ENCODE data around the gene THSD4. TPM values are rescaled to one million over a fixed set of nuclear protein-coding genes. Genes with fewer than 3 reads are reported as not detected.

The THSD4 gene
- total RNA-seq, 1 experiment from 2014 or later: 36.3 TPM

DNA sequence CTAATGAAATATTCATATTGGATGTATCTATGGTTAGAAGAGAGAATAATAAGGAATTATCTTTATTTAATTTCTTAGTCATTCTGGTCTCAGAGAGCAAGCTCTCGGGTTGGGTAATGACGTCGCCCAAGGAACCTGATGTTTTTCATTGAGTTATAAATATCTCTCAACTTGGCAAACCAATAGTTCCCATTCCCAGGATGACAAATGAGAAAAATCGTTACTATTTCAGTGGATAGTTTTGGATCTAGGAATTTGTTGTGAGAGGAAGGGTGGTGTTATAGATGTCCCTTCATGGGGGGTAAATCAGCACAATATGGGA, 532.2 kb downstream of the THSD4 start:
- intact Hi-C loops (cut with micrococcal nuclease): no loop called here
- BruUV-seq (replicated peaks): no TSS peak
- peaks cover 12% of the 10 kb centered on the region for H3K4me1 Mint-ChIP-seq (ENCODE audit: insufficient read depth, unreplicated experiment)
- no peak overlapping the region for H3K4me3 Mint-ChIP-seq (ENCODE audit: unreplicated experiment)
- no peak for DNase-seq (ENCODE audit: unreplicated experiment)
- ChIA-PET CTCF (interaction anchor here (0.6 to 1.8 kb wide), 4 partner anchors 71 to 672 kb away, joined by 3 to 8 read pairs (median 3); no protein-coding TSS in a partner anchor), POLR2A (no interaction called here)
- H3K27me3 Mint-ChIP-seq (ENCODE audit: insufficient read depth, unreplicated experiment): no peaks in the 10 kb centered on the region
- H3K36me3 Mint-ChIP-seq (ENCODE audit: insufficient read depth, unreplicated experiment): no peaks in the 10 kb centered on the region
- no peaks in the 10 kb centered on the region for H3K9me3 Mint-ChIP-seq (ENCODE audit: unreplicated experiment)
- no peak overlapping the region for H3K27ac Mint-ChIP-seq (ENCODE audit: low read depth, unreplicated experiment)
- TF ChIP-seq CTCF (IDR thresholded peaks at IDR 0.05; ENCODE audit: unreplicated experiment): no peak

DNA sequence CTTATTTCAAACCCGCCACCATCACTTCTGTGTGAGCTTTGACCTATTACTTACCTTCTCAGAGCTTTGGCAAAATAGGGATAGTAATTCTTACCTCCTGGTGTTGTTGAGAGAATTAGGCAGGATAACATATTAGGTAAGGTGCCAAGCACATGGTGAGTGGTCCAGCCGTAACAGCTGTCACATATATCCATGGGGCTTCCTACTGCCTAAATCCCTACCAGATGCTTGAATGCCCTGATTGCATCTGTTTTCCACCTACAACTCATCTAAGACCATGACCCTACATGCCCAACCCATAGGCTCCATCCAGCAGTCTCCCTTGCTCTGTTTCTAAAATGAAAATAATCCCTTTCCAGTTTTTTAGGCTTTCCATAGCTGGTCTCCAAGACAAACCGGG, 532.8 kb downstream of the THSD4 start:
- H3K4me3 Mint-ChIP-seq (ENCODE audit: unreplicated experiment): no peak overlapping the region
- no peak overlapping the region for H3K27ac Mint-ChIP-seq (ENCODE audit: low read depth, unreplicated experiment)
- TF ChIP-seq CTCF (IDR thresholded peaks at IDR 0.05; ENCODE audit: unreplicated experiment): no peak
- H3K36me3 Mint-ChIP-seq (ENCODE audit: insufficient read depth, unreplicated experiment): no peaks in the 10 kb centered on the region
- H3K27me3 Mint-ChIP-seq (ENCODE audit: insufficient read depth, unreplicated experiment): no peaks in the 10 kb centered on the region
- POLR2A ChIA-PET: interaction anchor here (0.7 kb wide), 1 partner anchor 39 kb away, joined by 4 read pairs; no protein-coding TSS in a partner anchor
- no peaks in the 10 kb centered on the region for H3K9me3 Mint-ChIP-seq (ENCODE audit: unreplicated experiment)
- no peak for DNase-seq (ENCODE audit: unreplicated experiment)
- BruUV-seq (replicated peaks): no TSS peak
- H3K4me1 Mint-ChIP-seq (ENCODE audit: insufficient read depth, unreplicated experiment): peaks cover 12% of the 10 kb centered on the region
- CTCF ChIA-PET: interaction anchor here (1.2 to 1.8 kb wide), 3 partner anchors 73 to 82 kb away, joined by 3 to 8 read pairs (median 6); no protein-coding TSS in a partner anchor
- intact Hi-C loops (cut with micrococcal nuclease): no loop called here

DNA sequence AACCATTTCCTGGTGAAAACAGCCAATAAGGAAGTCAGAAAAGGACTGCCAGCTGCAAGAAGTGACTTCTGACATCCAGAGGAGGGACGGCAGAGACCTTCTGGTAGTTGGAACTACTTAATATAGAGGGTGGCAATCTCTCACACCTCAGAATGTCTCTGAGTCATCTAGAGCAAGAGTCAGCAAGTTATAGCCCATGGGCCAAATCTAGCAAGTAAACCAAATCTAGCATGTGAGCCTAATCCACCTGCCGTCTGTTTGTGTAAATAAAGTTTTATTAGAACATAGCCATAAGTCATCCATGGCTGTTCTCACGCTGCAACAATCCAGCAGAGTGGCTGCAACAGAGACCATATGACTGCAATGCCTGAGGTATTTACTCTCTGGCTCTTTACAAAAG, 534.6 kb downstream of the THSD4 start:
- DNase-seq (ENCODE audit: unreplicated experiment): peak; percentile 59
- H3K9me3 Mint-ChIP-seq (ENCODE audit: unreplicated experiment): no peaks in the 10 kb centered on the region
- TF ChIP-seq CTCF (IDR thresholded peaks at IDR 0.05; ENCODE audit: unreplicated experiment): no peak
- H3K4me3 Mint-ChIP-seq (ENCODE audit: unreplicated experiment): no peak overlapping the region
- H3K4me1 Mint-ChIP-seq (ENCODE audit: insufficient read depth, unreplicated experiment): peaks cover 12% of the 10 kb centered on the region
- no peaks in the 10 kb centered on the region for H3K27me3 Mint-ChIP-seq (ENCODE audit: insufficient read depth, unreplicated experiment)
- no TSS peak for BruUV-seq (replicated peaks)
- H3K27ac Mint-ChIP-seq (ENCODE audit: low read depth, unreplicated experiment): no peak overlapping the region
- intact Hi-C loops (cut with micrococcal nuclease): loop anchor here (5.0 kb wide), 2 partner anchors 152 to 678 kb away; no protein-coding TSS in a partner anchor
- H3K36me3 Mint-ChIP-seq (ENCODE audit: insufficient read depth, unreplicated experiment): no peaks in the 10 kb centered on the region
- ChIA-PET CTCF (interaction anchor here (0.6 to 5.6 kb wide), 8 partner anchors 10 to 200 kb away, joined by 3 to 73 read pairs (median 5); no protein-coding TSS in a partner anchor), POLR2A (interaction anchor here (0.6 to 1.4 kb wide), 2 partner anchors 28 to 355 kb away, joined by 3 read pairs; no protein-coding TSS in a partner anchor)

- CTCF ChIA-PET: interaction anchor here (0.5 to 5.6 kb wide), 22 partner anchors 11 to 538 kb away, joined by 3 to 73 read pairs (median 5); no protein-coding TSS in a partner anchor
- no TSS peak for BruUV-seq (replicated peaks)
- no peaks in the 10 kb centered on the region for H3K9me3 Mint-ChIP-seq (ENCODE audit: unreplicated experiment)
- H3K27me3 Mint-ChIP-seq (ENCODE audit: insufficient read depth, unreplicated experiment): no peaks in the 10 kb centered on the region
- peaks cover 12% of the 10 kb centered on the region for H3K4me1 Mint-ChIP-seq (ENCODE audit: insufficient read depth, unreplicated experiment)
- POLR2A ChIA-PET: interaction anchor here (0.6 to 1.4 kb wide), 3 partner anchors 27 to 356 kb away, joined by 3 to 4 read pairs (median 3); no protein-coding TSS in a partner anchor
- no peak overlapping the region for H3K27ac Mint-ChIP-seq (ENCODE audit: low read depth, unreplicated experiment)
- no peak for TF ChIP-seq CTCF (IDR thresholded peaks at IDR 0.05; ENCODE audit: unreplicated experiment)
- no peaks in the 10 kb centered on the region for H3K36me3 Mint-ChIP-seq (ENCODE audit: insufficient read depth, unreplicated experiment)
- intact Hi-C loops (cut with micrococcal nuclease): loop anchor here (1.0 to 5.0 kb wide), 5 partner anchors 75 to 678 kb away; no protein-coding TSS in a partner anchor
- H3K4me3 Mint-ChIP-seq (ENCODE audit: unreplicated experiment): no peak overlapping the region
- DNase-seq (ENCODE audit: unreplicated experiment): no peak
Observed at GRCh38 chr15:71650603-71651002, 535.3 kb downstream of the THSD4 start.

Data from MCF 10A (cell line).